Trophoblast cell (in vitro differentiated cells and primary cell): ENCODE measurements around the gene DOP1A.

Experiments
- DNase-seq, 2 donors: peaks; one replicate each; pipeline ENCODE4 v3.0.0-alpha.2; 2016
- H2AFZ ChIP-seq: 2 replicates; pipeline ENCODE4 v1.6.1; 2013; ENCODE audit warnings: low read length, moderate library complexity, mild to moderate bottlenecking; ENCODE audit not compliant: insufficient read depth, poor library complexity
- H2AK5ac ChIP-seq: 2 replicates; pipeline ENCODE4 v1.6.1; 2013; ENCODE audit warnings: mild to moderate bottlenecking, low read length
- H2BK120ac ChIP-seq: 2 replicates; pipeline ENCODE4 v1.6.1; 2013; ENCODE audit warnings: low read length, mild to moderate bottlenecking, moderate library complexity; ENCODE audit not compliant: insufficient read depth, poor library complexity
- H2BK12ac ChIP-seq: 2 replicates; pipeline ENCODE4 v1.6.1; 2013; ENCODE audit warnings: mild to moderate bottlenecking, low read length, moderate library complexity
- H2BK5ac ChIP-seq: 2 replicates; pipeline ENCODE4 v1.6.1; 2013; ENCODE audit warnings: low read length, low read depth, moderate library complexity, mild to moderate bottlenecking; ENCODE audit not compliant: poor library complexity
- H3K14ac ChIP-seq: 2 replicates; pipeline ENCODE4 v1.6.1; 2013; ENCODE audit warnings: mild to moderate bottlenecking, low read length
- H3K18ac ChIP-seq: 2 replicates; pipeline ENCODE4 v1.6.1; 2013; ENCODE audit warnings: mild to moderate bottlenecking, low read length
- H3K23ac ChIP-seq: 2 replicates; pipeline ENCODE4 v1.6.1; 2013; ENCODE audit warnings: low read length
- H3K27ac ChIP-seq: 2 replicates; pipeline ENCODE4 v1.5.1; 2013; ENCODE audit warnings: low read depth, mild to moderate bottlenecking, inconsistent platforms, low read length, moderate library complexity
- H3K27me3 ChIP-seq: 2 replicates; pipeline ENCODE4 v1.6.1; 2013; ENCODE audit warnings: inconsistent platforms, mild to moderate bottlenecking, low read length, moderate library complexity; ENCODE audit not compliant: insufficient read depth
- H3K36me3 ChIP-seq, 2 experiments: 1 replicate in 1 of 2; 2 replicates in 1 of 2; pipeline ENCODE4 v1.6.1; 2013; ENCODE audit warnings: low read length in 2 of 2, mild to moderate bottlenecking in 2 of 2, moderate library complexity in 1 of 2; ENCODE audit not compliant: insufficient read depth in 2 of 2, control insufficient read depth in 1 of 2
- H3K4ac ChIP-seq: 2 replicates; pipeline ENCODE4 v1.6.1; 2013; ENCODE audit warnings: low read depth, mild to moderate bottlenecking, low read length, moderate library complexity
- H3K4me1 ChIP-seq, 2 experiments: 1 replicate in 1 of 2; 2 replicates in 1 of 2; pipeline ENCODE4 v1.6.1; 2013; ENCODE audit warnings: low read length in 2 of 2, mild to moderate bottlenecking in 2 of 2, moderate library complexity in 1 of 2; ENCODE audit not compliant: insufficient read depth in 2 of 2, control insufficient read depth in 1 of 2
- H3K4me2 ChIP-seq: 2 replicates; pipeline ENCODE4 v1.6.1; 2013; ENCODE audit warnings: inconsistent platforms, mild to moderate bottlenecking, low read length, moderate library complexity
- H3K4me3 ChIP-seq: 2 replicates; pipeline ENCODE4 v1.5.1; 2013; ENCODE audit warnings: mild to moderate bottlenecking, low read depth, low read length, inconsistent platforms
- H3K79me1 ChIP-seq: one replicate; pipeline ENCODE4 v1.6.1; 2013; ENCODE audit warnings: low read length
- H3K79me2 ChIP-seq: 2 replicates; pipeline ENCODE4 v1.6.1; 2013; ENCODE audit warnings: low read length, mild to moderate bottlenecking; ENCODE audit not compliant: control insufficient read depth, insufficient read depth, poor library complexity
- H3K9ac ChIP-seq: 2 replicates; pipeline ENCODE4 v1.6.1; 2013; ENCODE audit warnings: mild to moderate bottlenecking, low read length
- H3K9me3 ChIP-seq: 2 replicates; pipeline ENCODE4 v1.6.1; 2013; ENCODE audit warnings: low read depth, mild to moderate bottlenecking, control low read depth, inconsistent platforms, low read length; ENCODE audit not compliant: insufficient read depth
- H4K12ac ChIP-seq: 2 replicates; pipeline ENCODE4 v1.6.1; 2013; ENCODE audit warnings: low read depth, mild to moderate bottlenecking, low read length, moderate library complexity
- H4K8ac ChIP-seq: 2 replicates; pipeline ENCODE4 v1.6.1; 2013; ENCODE audit warnings: low read depth, mild to moderate bottlenecking, low read length, moderate library complexity
- H4K91ac ChIP-seq: one replicate; pipeline ENCODE4 v1.6.1; 2013; ENCODE audit warnings: low read depth, mild to moderate bottlenecking, low read length, moderate library complexity
- WGBS: extraction: QIAGEN DNeasy Blood & Tissue Kit; methylation state at CpG from one replicate; pipeline ENCODE4 v1.1.7; 2013; ENCODE audit warnings: missing lambda C conversion rate; ENCODE audit not compliant: insufficient read length, insufficient coverage; ENCODE audit errors: extremely low coverage; 5-methylcytosine and 5-hydroxymethylcytosine counted together

DOP1A gene

DNA sequence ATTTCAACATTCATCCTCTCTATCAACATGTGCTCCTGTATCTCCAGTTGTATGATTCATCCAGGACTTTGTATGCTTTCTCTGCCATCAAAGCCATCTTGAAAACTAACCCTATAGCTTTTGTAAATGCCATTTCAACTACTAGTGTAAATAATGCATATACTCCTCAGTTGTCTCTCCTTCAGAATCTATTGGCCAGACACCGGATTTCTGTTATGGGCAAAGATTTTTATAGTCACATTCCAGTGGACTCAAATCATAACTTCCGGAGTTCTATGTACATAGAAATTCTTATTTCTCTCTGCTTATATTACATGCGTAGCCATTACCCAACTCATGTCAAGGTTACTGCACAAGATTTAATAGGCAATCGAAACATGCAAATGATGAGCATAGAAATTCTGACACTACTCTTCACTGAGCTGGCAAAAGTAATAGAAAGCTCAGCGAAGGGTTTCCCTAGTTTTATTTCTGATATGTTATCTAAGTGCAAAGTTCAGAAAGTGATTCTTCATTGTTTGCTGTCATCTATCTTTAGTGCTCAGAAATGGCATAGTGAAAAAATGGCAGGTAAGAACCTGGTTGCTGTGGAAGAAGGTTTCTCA lies 70.7 kb downstream of the DOP1A start:
- H3K4me3 ChIP-seq = no peak overlapping the region
- no peak overlapping the region for H2AFZ ChIP-seq
- H3K4me1 ChIP-seq = no peaks in the 10 kb centered on the region
- H2BK12ac ChIP-seq = no peak overlapping the region
- peaks cover 0 to 2% of the 10 kb centered on the region in 2 experiments for H3K36me3 ChIP-seq
- no peak overlapping the region for H4K12ac ChIP-seq
- no peak overlapping the region for H3K23ac ChIP-seq
- H2BK120ac ChIP-seq = no peak overlapping the region
- no peak overlapping the region for H3K4ac ChIP-seq
- H2AK5ac ChIP-seq = no peak overlapping the region
- H3K4me2 ChIP-seq = no peak overlapping the region
- H3K9ac ChIP-seq = no peak overlapping the region
- H4K8ac ChIP-seq = no peak overlapping the region
- H3K18ac ChIP-seq = no peak overlapping the region
- H4K91ac ChIP-seq = no peak overlapping the region
- no peak for DNase-seq
- no peak overlapping the region for H2BK5ac ChIP-seq
- H3K27me3 ChIP-seq = no peaks in the 10 kb centered on the region
- no peaks in the 10 kb centered on the region for H3K9me3 ChIP-seq
- H3K14ac ChIP-seq = no peak overlapping the region
- H3K27ac ChIP-seq = no peak overlapping the region
- no CpG with 5 or more reads among the region's 5 CpGs for WGBS
- H3K79me2 ChIP-seq = no peaks in the 10 kb centered on the region
- H3K79me1 ChIP-seq = no peaks in the 10 kb centered on the region

DNA sequence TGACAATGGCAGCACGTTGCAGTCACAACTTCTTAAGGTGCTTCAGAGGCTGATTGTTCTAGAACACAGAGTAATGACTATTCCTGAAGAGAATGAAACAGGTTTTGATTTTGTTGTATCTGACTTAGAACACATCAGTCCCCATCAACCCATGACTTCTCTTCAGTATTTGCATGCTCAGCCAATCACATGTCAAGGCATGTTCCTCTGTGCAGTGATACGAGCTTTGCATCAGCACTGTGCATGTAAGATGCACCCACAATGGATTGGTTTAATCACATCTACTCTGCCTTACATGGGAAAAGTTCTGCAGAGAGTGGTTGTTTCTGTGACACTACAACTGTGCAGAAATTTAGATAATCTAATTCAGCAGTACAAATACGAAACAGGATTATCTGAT lies 71.3 kb downstream of the DOP1A start:
- Histone ChIP-seq H3K4me1 (no peaks in the 10 kb centered on the region), H3K9ac (no peak overlapping the region), H3K4me2 (no peak overlapping the region), H3K14ac (no peak overlapping the region), H3K79me2 (no peaks in the 10 kb centered on the region), H3K4ac (no peak overlapping the region), H4K12ac (no peak overlapping the region), H2AK5ac (no peak overlapping the region), H2BK120ac (no peak overlapping the region), H4K91ac (no peak overlapping the region), H3K27ac (no peak overlapping the region), H3K36me3 (peaks cover 0 to 2% of the 10 kb centered on the region in 2 experiments), H3K23ac (no peak overlapping the region), H3K9me3 (no peaks in the 10 kb centered on the region), H3K79me1 (no peaks in the 10 kb centered on the region), H2BK12ac (no peak overlapping the region), H4K8ac (no peak overlapping the region), H3K4me3 (no peak overlapping the region), H2AFZ (no peak overlapping the region), H3K27me3 (no peaks in the 10 kb centered on the region), H3K18ac (no peak overlapping the region), H2BK5ac (no peak overlapping the region)
- DNase-seq = no peak
- WGBS = no CpG with 5 or more reads among the region's 3 CpGs

- no peaks in the 10 kb centered on the region for H3K27me3 ChIP-seq
- no peak overlapping the region for H3K4me2 ChIP-seq
- H3K18ac ChIP-seq = no peak overlapping the region
- no peak overlapping the region for H3K23ac ChIP-seq
- no peaks in the 10 kb centered on the region for H3K4me1 ChIP-seq
- H3K4ac ChIP-seq = no peak overlapping the region
- H3K9me3 ChIP-seq = no peaks in the 10 kb centered on the region
- H3K36me3 ChIP-seq = no peaks in the 10 kb centered on the region
- H2BK12ac ChIP-seq = no peak overlapping the region
- no peak overlapping the region for H3K4me3 ChIP-seq
- no peak overlapping the region for H2AK5ac ChIP-seq
- no peak overlapping the region for H3K27ac ChIP-seq
- no peak overlapping the region for H4K91ac ChIP-seq
- H3K79me1 ChIP-seq = no peaks in the 10 kb centered on the region
- H3K9ac ChIP-seq = no peak overlapping the region
- no peak overlapping the region for H2BK5ac ChIP-seq
- WGBS = no CpG with 5 or more reads among the region's 2 CpGs
- H3K14ac ChIP-seq = no peak overlapping the region
- peak; percentile 67 to 79 for DNase-seq
- H4K8ac ChIP-seq = no peak overlapping the region
- H4K12ac ChIP-seq = no peak overlapping the region
- no peak overlapping the region for H2AFZ ChIP-seq
- H2BK120ac ChIP-seq = no peak overlapping the region
- H3K79me2 ChIP-seq = no peaks in the 10 kb centered on the region
Observed at GRCh38 chr6:83151114-83151513, 83.6 kb downstream of the DOP1A start.

GRCh38 chr6:83152913-83153312 lies 85.4 kb downstream of the DOP1A start:
- Histone ChIP-seq H3K4ac (no peak overlapping the region), H3K9ac (no peak overlapping the region), H2AK5ac (no peak overlapping the region), H2BK120ac (no peak overlapping the region), H3K36me3 (no peaks in the 10 kb centered on the region), H3K9me3 (no peaks in the 10 kb centered on the region), H3K23ac (no peak overlapping the region), H3K4me2 (no peak overlapping the region), H4K8ac (no peak overlapping the region), H3K4me1 (no peaks in the 10 kb centered on the region), H4K91ac (no peak overlapping the region), H2BK5ac (no peak overlapping the region), H3K27me3 (no peaks in the 10 kb centered on the region), H3K4me3 (no peak overlapping the region), H3K79me1 (no peaks in the 10 kb centered on the region), H2BK12ac (no peak overlapping the region), H2AFZ (no peak overlapping the region), H4K12ac (no peak overlapping the region), H3K79me2 (no peaks in the 10 kb centered on the region), H3K18ac (no peak overlapping the region), H3K27ac (no peak overlapping the region), H3K14ac (no peak overlapping the region)
- DNase-seq = no peak
- WGBS = no CpG with 5 or more reads among the region's 1 CpG
